Vagina (tissue), 2 donors: ENCODE data around the gene ATXN10.

Experiments used
- CTCF ChIP-seq, 3 experiments: fragments of 450-650 bp in 2 of 3; fragments of 200-600 bp in 1 of 3; sonication (generic) in 1 of 3; IDR thresholded peaks; one replicate each; pipeline ENCODE4 v1.5.1; 2017 to 2019; ENCODE audit warnings: antibody characterized with exemption in 3 of 3, mild to moderate bottlenecking in 2 of 3, moderate library complexity in 2 of 3
- POLR2A ChIP-seq, 2 donors: fragments of 450-650 bp; IDR thresholded peaks; one replicate each; pipeline ENCODE4 v1.6.1; 2017; ENCODE audit warnings: antibody characterized with exemption in 2 of 2, mild to moderate bottlenecking in 2 of 2, moderate library complexity in 2 of 2

- TF ChIP-seq CTCF (IDR thresholded peaks at IDR 0.05) (no peak), POLR2A (IDR thresholded peaks at IDR 0.05) (no peak)
These were observed 19.6 kb upstream of the ATXN10 start for GRCh38 chr22:45651931-45652528.
